Gastroesophageal sphincter (tissue), 3 donors: Measurements from ENCODE around the gene FBLIM1.

ENCODE experiments used
- EP300 ChIP-seq: sonication (generic); formaldehyde crosslinking; IDR thresholded peaks from one replicate; pipeline ENCODE4 v1.6.1; 2017; ENCODE audit warnings: antibody characterized with exemption, mild to moderate bottlenecking
- POLR2A ChIP-seq, 2 donors: fragments of 450-650 bp; IDR thresholded peaks; one replicate each; pipeline ENCODE4 v1.6.1; 2017; ENCODE audit warnings: antibody characterized with exemption in 2 of 2, mild to moderate bottlenecking in 2 of 2, moderate library complexity in 1 of 2
- POLR2AphosphoS5 ChIP-seq: sonication (generic); formaldehyde crosslinking; IDR thresholded peaks from one replicate; pipeline ENCODE4 v1.6.1; 2017; ENCODE audit warnings: antibody characterized with exemption
- TF ChIP-seq, protein P1 (sequence below), 4 experiments: fragments of 200-600 bp in 2 of 4; fragments of 450-650 bp in 2 of 4; sonication (generic) in 1 of 4; IDR thresholded peaks; one replicate each; pipeline ENCODE4 v1.5.1; 2017 to 2019; ENCODE audit warnings: antibody characterized with exemption in 4 of 4, mild to moderate bottlenecking in 2 of 4, moderate library complexity in 2 of 4

GRCh38 chr1:15720861-15721260, 37.7 kb upstream of the FBLIM1 start:
- no peak for TF ChIP-seq POLR2A (IDR thresholded peaks at IDR 0.05)
- TF ChIP-seq, protein P1, sequence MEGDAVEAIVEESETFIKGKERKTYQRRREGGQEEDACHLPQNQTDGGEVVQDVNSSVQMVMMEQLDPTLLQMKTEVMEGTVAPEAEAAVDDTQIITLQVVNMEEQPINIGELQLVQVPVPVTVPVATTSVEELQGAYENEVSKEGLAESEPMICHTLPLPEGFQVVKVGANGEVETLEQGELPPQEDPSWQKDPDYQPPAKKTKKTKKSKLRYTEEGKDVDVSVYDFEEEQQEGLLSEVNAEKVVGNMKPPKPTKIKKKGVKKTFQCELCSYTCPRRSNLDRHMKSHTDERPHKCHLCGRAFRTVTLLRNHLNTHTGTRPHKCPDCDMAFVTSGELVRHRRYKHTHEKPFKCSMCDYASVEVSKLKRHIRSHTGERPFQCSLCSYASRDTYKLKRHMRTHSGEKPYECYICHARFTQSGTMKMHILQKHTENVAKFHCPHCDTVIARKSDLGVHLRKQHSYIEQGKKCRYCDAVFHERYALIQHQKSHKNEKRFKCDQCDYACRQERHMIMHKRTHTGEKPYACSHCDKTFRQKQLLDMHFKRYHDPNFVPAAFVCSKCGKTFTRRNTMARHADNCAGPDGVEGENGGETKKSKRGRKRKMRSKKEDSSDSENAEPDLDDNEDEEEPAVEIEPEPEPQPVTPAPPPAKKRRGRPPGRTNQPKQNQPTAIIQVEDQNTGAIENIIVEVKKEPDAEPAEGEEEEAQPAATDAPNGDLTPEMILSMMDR (IDR thresholded peaks at IDR 0.05), result no peak
- no peak for TF ChIP-seq EP300
- TF ChIP-seq POLR2AphosphoS5, result no peak
